ENCODE results near the gene BAD.

DNA sequence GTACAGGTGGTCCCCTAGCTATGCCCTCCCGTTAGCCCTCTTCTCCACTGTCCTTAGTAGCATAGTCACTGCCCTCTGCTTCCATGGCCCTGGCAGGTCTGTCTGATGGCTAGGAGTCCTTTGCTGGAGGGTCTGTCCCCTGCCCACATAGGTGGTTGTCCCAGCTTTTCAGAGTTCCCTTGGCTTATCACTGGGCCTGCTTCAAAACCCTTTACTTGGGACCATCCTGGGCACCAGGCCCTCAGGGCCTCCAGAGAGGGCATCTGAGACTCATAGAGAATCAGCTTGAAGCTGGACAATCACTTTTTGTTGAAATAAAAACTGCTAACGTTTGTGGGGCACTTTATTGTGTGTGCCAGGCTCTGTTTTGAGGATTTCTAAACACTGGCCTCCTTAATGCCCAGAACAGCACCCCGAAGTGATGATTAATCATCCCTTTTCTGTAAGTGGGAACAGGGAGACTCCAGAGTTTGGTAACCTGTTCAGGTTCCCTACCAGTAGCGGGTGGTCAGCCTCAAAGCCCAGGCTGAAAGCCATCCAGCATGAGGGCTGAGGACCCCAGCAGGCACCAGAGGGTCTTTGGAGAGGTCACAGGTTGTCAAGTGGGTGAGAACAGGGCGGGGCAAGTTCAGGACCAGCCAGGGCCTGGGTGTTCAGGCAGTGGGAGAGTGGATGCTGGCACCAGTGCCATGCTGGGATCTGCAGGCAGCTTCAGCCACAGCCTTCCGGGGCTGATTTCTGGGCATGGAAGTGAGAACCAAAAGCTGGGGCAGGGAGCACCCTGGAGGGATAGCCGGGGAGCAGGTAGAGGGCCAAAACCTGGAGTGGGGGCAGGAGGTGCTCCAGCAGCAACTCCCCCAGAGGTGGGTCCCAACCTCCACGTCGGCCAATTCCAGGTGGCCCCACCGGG lies 6.1 kb upstream of the BAD start:
- TF ChIP-seq, protein P1, sequence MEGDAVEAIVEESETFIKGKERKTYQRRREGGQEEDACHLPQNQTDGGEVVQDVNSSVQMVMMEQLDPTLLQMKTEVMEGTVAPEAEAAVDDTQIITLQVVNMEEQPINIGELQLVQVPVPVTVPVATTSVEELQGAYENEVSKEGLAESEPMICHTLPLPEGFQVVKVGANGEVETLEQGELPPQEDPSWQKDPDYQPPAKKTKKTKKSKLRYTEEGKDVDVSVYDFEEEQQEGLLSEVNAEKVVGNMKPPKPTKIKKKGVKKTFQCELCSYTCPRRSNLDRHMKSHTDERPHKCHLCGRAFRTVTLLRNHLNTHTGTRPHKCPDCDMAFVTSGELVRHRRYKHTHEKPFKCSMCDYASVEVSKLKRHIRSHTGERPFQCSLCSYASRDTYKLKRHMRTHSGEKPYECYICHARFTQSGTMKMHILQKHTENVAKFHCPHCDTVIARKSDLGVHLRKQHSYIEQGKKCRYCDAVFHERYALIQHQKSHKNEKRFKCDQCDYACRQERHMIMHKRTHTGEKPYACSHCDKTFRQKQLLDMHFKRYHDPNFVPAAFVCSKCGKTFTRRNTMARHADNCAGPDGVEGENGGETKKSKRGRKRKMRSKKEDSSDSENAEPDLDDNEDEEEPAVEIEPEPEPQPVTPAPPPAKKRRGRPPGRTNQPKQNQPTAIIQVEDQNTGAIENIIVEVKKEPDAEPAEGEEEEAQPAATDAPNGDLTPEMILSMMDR (IDR thresholded peaks at IDR 0.05; ENCODE audit: low read depth, low read length, missing input control), result no peak
- no peak for TF ChIP-seq JUND (IDR thresholded peaks at IDR 0.05)
- no peak for TF ChIP-seq TAF1 (conservative IDR thresholded peaks at IDR 0.05)
- no peak for TF ChIP-seq RAD21 (IDR thresholded peaks at IDR 0.05)
- no peak for TF ChIP-seq SP1 (IDR thresholded peaks at IDR 0.05)
- no peak for TF ChIP-seq GABPA (IDR thresholded peaks at IDR 0.05 in 1 of 2, conservative IDR thresholded peaks at IDR 0.05 in 1 of 2)
- no peak for TF ChIP-seq YY1 (IDR thresholded peaks at IDR 0.05)
- TF ChIP-seq, protein P2, sequence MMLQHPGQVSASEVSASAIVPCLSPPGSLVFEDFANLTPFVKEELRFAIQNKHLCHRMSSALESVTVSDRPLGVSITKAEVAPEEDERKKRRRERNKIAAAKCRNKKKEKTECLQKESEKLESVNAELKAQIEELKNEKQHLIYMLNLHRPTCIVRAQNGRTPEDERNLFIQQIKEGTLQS (IDR thresholded peaks at IDR 0.05), result no peak
- TF ChIP-seq FOXA1 (IDR thresholded peaks at IDR 0.05), result no peak
